ENCODE results near the gene ATR. TPM values are rescaled to one million over a fixed set of nuclear protein-coding genes. Genes with fewer than 3 reads are reported as not detected.

Gene ATR
- total RNA-seq, 1 experiment from 2014 or later: 28.3 TPM

GRCh38 chr3:142602619-142603385 lies 24.3 kb upstream of the ATR start:
- Histone ChIP-seq H3K4me3 (ENCODE audit: low read depth, low read length, poor library complexity, severe bottlenecking) (no peak overlapping the region), H3K9me3 (ENCODE audit: low read depth, low read length, poor library complexity, severe bottlenecking) (no peaks in the 10 kb centered on the region), H3K36me3 (ENCODE audit: insufficient read depth, low read length, poor library complexity, severe bottlenecking) (no peaks in the 10 kb centered on the region), H3K27me3 (replicated peaks; ENCODE audit: insufficient read depth, low read depth, low read length, poor library complexity) (no peaks in the 10 kb centered on the region), H3K27ac (ENCODE audit: low read depth, low read length, poor library complexity, severe bottlenecking) (no peak overlapping the region), H3K4me1 (ENCODE audit: insufficient read depth, low read length, poor library complexity, severe bottlenecking) (no peaks in the 10 kb centered on the region)
- ChIA-PET POLR2A (ENCODE audit: low non-redundant PET) (no interaction called here), CTCF (interaction anchor here (0.7 kb wide), 1 partner anchor 66 kb away, joined by 3 read pairs; no protein-coding TSS in a partner anchor)
- BruUV-seq (replicated peaks): no TSS peak
- DNase-seq (ENCODE audit: low spot score): no peak
- intact Hi-C loops (cut with micrococcal nuclease; ENCODE audit: unreplicated experiment): no loop called here
- TF ChIP-seq EZH2 (IDR thresholded peaks at IDR 0.05; ENCODE audit: borderline replicate concordance, low read depth, low read length, poor library complexity, severe bottlenecking): no peak
- TF ChIP-seq CTCF (conservative IDR thresholded peaks at IDR 0.05; ENCODE audit: low read depth, low read length): no peak

DNA sequence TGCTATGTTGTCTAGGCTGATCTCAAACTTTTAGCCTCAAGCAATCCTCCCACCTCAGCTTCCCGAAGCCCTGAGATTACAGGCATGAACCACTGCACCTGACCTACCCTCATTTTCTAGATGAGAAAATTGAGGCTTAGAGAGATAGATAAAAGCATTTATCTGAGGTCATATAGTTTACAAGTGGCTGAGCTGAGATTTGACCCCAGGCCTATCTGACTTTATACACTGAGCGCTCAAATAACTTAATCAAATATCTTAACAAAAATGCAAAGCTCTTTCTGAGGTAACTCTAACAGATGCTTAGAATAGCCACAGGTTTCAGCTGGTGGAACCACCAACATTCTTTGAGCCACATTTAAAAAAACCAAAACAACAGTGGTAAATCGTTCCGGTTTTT lies 23.2 kb upstream of the ATR start:
- no peaks in the 10 kb centered on the region for H3K27me3 ChIP-seq (replicated peaks; ENCODE audit: insufficient read depth, low read depth, low read length, poor library complexity)
- ChIA-PET POLR2A (ENCODE audit: low non-redundant PET) (no interaction called here), CTCF (no interaction called here)

DNA sequence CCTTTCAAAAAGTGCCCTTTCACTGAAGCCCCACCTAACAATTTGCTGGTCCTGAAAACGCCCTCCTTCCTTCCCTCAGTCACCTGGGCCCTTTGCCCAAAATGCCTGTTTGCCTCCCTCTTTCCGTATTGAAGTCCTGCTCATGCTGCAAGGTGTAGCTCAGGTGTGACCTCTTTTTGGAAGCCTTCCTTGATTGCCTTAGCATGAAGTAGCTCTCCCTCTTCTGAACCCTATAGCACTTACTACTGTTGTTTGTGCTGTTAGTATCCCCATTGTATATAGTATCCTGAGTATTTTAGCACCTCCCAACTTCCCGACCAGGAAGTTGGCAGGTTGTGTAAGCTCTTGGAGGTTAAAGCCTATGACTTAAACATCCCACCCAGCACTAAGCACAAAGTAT lies 19.4 kb upstream of the ATR start:
- CTCF ChIA-PET: no interaction called here
- Histone ChIP-seq H3K27me3 (replicated peaks; ENCODE audit: insufficient read depth, low read depth, low read length, poor library complexity) (no peaks in the 10 kb centered on the region), H3K4me3 (ENCODE audit: low read depth, low read length, poor library complexity, severe bottlenecking) (no peak overlapping the region), H3K36me3 (ENCODE audit: insufficient read depth, low read length, poor library complexity, severe bottlenecking) (no peaks in the 10 kb centered on the region), H3K27ac (ENCODE audit: low read depth, low read length, poor library complexity, severe bottlenecking) (no peak overlapping the region), H3K9me3 (ENCODE audit: low read depth, low read length, poor library complexity, severe bottlenecking) (no peaks in the 10 kb centered on the region), H3K4me1 (ENCODE audit: insufficient read depth, low read length, poor library complexity, severe bottlenecking) (no peaks in the 10 kb centered on the region)
- TF ChIP-seq EZH2 (IDR thresholded peaks at IDR 0.05; ENCODE audit: borderline replicate concordance, low read depth, low read length, poor library complexity, severe bottlenecking) (no peak), CTCF (conservative IDR thresholded peaks at IDR 0.05; ENCODE audit: low read depth, low read length) (no peak)
- POLR2A ChIA-PET (ENCODE audit: low non-redundant PET): no interaction called here
- no peak for DNase-seq (ENCODE audit: low spot score)
- BruUV-seq (replicated peaks): no TSS peak
- intact Hi-C loops (cut with micrococcal nuclease; ENCODE audit: unreplicated experiment): no loop called here

More for the DNA sequence above, 23.2 kb upstream of the ATR start:
- no TSS peak for BruUV-seq (replicated peaks)
- Histone ChIP-seq H3K36me3 (ENCODE audit: insufficient read depth, low read length, poor library complexity, severe bottlenecking) (no peaks in the 10 kb centered on the region), H3K9me3 (ENCODE audit: low read depth, low read length, poor library complexity, severe bottlenecking) (no peaks in the 10 kb centered on the region), H3K4me3 (ENCODE audit: low read depth, low read length, poor library complexity, severe bottlenecking) (no peak overlapping the region), H3K27ac (ENCODE audit: low read depth, low read length, poor library complexity, severe bottlenecking) (no peak overlapping the region), H3K4me1 (ENCODE audit: insufficient read depth, low read length, poor library complexity, severe bottlenecking) (no peaks in the 10 kb centered on the region)
- intact Hi-C loops (cut with micrococcal nuclease; ENCODE audit: unreplicated experiment): no loop called here
- no peak for DNase-seq (ENCODE audit: low spot score)
- TF ChIP-seq CTCF (conservative IDR thresholded peaks at IDR 0.05; ENCODE audit: low read depth, low read length): no peak
- TF ChIP-seq EZH2 (IDR thresholded peaks at IDR 0.05; ENCODE audit: borderline replicate concordance, low read depth, low read length, poor library complexity, severe bottlenecking): no peak
